ENCODE data around the gene TMEM121B.

TMEM121B gene

GRCh38 chr22:17137861-17138425 lies 16.8 kb upstream of the TMEM121B start:
- FAIRE-seq, result no peak

- no peak for FAIRE-seq
Measured at GRCh38 chr22:17137170-17137569, 16.0 kb upstream of the TMEM121B start.

- no peak for FAIRE-seq
Measured at GRCh38 chr22:17135153-17135760, 14.1 kb upstream of the TMEM121B start.

GRCh38 chr22:17133137-17133536 lies 12.0 kb upstream of the TMEM121B start:
- no peak for FAIRE-seq

GRCh38 chr22:17132112-17132511 lies 11.0 kb upstream of the TMEM121B start:
- FAIRE-seq, result no peak

GRCh38 chr22:17131686-17132085 lies 10.5 kb upstream of the TMEM121B start:
- no peak for FAIRE-seq

- FAIRE-seq, result no peak
Measured at GRCh38 chr22:17130199-17130598, 9.0 kb upstream of the TMEM121B start.

- FAIRE-seq, result no peak
Measured at GRCh38 chr22:17120711-17121232, 388 bp downstream of the TMEM121B start.

- no peak for FAIRE-seq
Measured at GRCh38 chr22:17120281-17120680, 879 bp downstream of the TMEM121B start.

GRCh38 chr22:17119481-17120202 lies 1.5 kb downstream of the TMEM121B start:
- no peak for FAIRE-seq

GRCh38 chr22:17118342-17118741 lies 2.8 kb downstream of the TMEM121B start:
- FAIRE-seq, result no peak

- no peak for FAIRE-seq
Measured at GRCh38 chr22:17117890-17118289, 3.3 kb downstream of the TMEM121B start.

- no peak for FAIRE-seq
Measured at GRCh38 chr22:17117400-17117799, 3.8 kb downstream of the TMEM121B start.

GRCh38 chr22:17116572-17117330 lies 4.4 kb downstream of the TMEM121B start:
- no peak for FAIRE-seq

- no peak for FAIRE-seq
Measured at GRCh38 chr22:17115945-17116565, 5.1 kb downstream of the TMEM121B start.

- no peak for FAIRE-seq
Measured at GRCh38 chr22:17115236-17115635, 5.9 kb downstream of the TMEM121B start.

- FAIRE-seq, result no peak
Measured at GRCh38 chr22:17114898-17115235, 6.3 kb downstream of the TMEM121B start.

GRCh38 chr22:17114173-17114897 lies 6.8 kb downstream of the TMEM121B start:
- no peak for FAIRE-seq

GRCh38 chr22:17113600-17113999 lies 7.6 kb downstream of the TMEM121B start:
- no peak for FAIRE-seq

- FAIRE-seq, result no peak
Measured at GRCh38 chr22:17112491-17113042, 8.6 kb downstream of the TMEM121B start.

GRCh38 chr22:17110791-17111550 lies 10.2 kb downstream of the TMEM121B start:
- FAIRE-seq, result no peak
